ENCODE results near the gene ZNF521. TPM values are rescaled to one million over a fixed set of nuclear protein-coding genes. Genes with fewer than 3 reads are reported as not detected.

Gene ZNF521
- total and polyA plus RNA-seq, 2 of the 13 experiments (the other 11 are each of a cell fraction or from before 2014, with no cell fraction given), result 0.02 TPM; not detected in 1

GRCh38 chr18:25225151-25225550 is 126.8 kb downstream of the ZNF521 start (continued):
- TF ChIP-seq ZBTB46 (CRISPR knock-in tag; IDR thresholded peaks at IDR 0.05; ENCODE audit: borderline replicate concordance) (no peak), ATRX (CRISPR knock-in tag; IDR thresholded peaks at IDR 0.05; ENCODE audit: borderline replicate concordance) (no peak), NFIB (CRISPR knock-in tag; IDR thresholded peaks at IDR 0.05; ENCODE audit: borderline replicate concordance) (no peak)

- Histone ChIP-seq H2AFZ (ENCODE audit: low read length) (no peak overlapping the region), H3K9ac (ENCODE audit: insufficient read depth, low read depth, low read length) (no peak overlapping the region), H3K79me2 (ENCODE audit: insufficient read depth, low read length) (no peaks in the 10 kb centered on the region), H3K27ac (ENCODE audit: extremely low read length, insufficient read depth, low read length) (no peak overlapping the region), H3K4me3 (replicated peaks in 1 of 3; ENCODE audit: insufficient read depth in 1 of 3, low read depth in 2 of 3, low read length in 3 of 3) (no peak overlapping the region), H3K27me3 (ENCODE audit: control insufficient read depth in 1 of 2, insufficient read depth in 2 of 2, low read length in 2 of 2) (peaks cover 0 to 4% of the 10 kb centered on the region in 2 experiments; a peak in 1 of 5 replicates), H4K20me1 (ENCODE audit: insufficient read depth, low read length) (no peaks in the 10 kb centered on the region), H3K4me1 (ENCODE audit: insufficient read depth, low read length) (no peaks in the 10 kb centered on the region), H3K9me3 (ENCODE audit: low read length) (no peaks in the 10 kb centered on the region), H3K4me2 (ENCODE audit: low read depth, low read length) (no peak overlapping the region), H3K36me3 (replicated peaks in 1 of 2; ENCODE audit: control insufficient read depth in 1 of 2, insufficient read depth in 2 of 2, low read length in 2 of 2) (no peaks in the 10 kb centered on the region)
- BruUV-seq (replicated peaks), result no TSS peak
- CTCF ChIA-PET (ENCODE audit: low intra/inter-chr PET ratio, low total read pairs), result no interaction called here
- ATAC-seq (no peak), FAIRE-seq (no peak), DNase-seq (ENCODE audit: low spot score) (no peak)
- intact Hi-C loops (cut with micrococcal nuclease; ENCODE audit: unreplicated experiment), result no loop called here
- in situ Hi-C loops (cut with HindIII; ENCODE audit: extremely low pct_ligation_motif_present, low pct_unique_long_range_greater_than_20kb), result no loop called here
- WGBS (ENCODE audit: low lambda C conversion rate), result 36% methylated on average over 22 of the region's 23 CpGs
- POLR2A ChIA-PET, result no interaction called here
- no peak for TF ChIP-seq ZNF609 (CRISPR knock-in tag; IDR thresholded peaks at IDR 0.05; ENCODE audit: borderline replicate concordance)
- TF ChIP-seq JUNB (CRISPR knock-in tag; IDR thresholded peaks at IDR 0.05; ENCODE audit: borderline replicate concordance), result no peak
- TF ChIP-seq CEBPZ (IDR thresholded peaks at IDR 0.05; ENCODE audit: low read length), result no peak
- no peak for TF ChIP-seq HOXA5 (CRISPR knock-in tag; IDR thresholded peaks at IDR 0.05)
- no peak for TF ChIP-seq BHLHE40 (IDR thresholded peaks at IDR 0.05; ENCODE audit: low read length)
- no peak for TF ChIP-seq CC2D1A (CRISPR knock-in tag; IDR thresholded peaks at IDR 0.05)
Measured at GRCh38 chr18:25223899-25224886, 127.8 kb downstream of the ZNF521 start.
